HuH-7 (cell line): ENCODE data around the gene MAB21L3.
A peak's percentile ranks its signal among the peaks of the same experiment; 100 is the strongest.

Experiments
- DNase-seq: peaks from one replicate; pipeline ENCODE4 v3.0.0; 2011; ENCODE audit warnings: low spot score

Gene MAB21L3

GRCh38 chr1:116111524-116112021, 374 bp downstream of the MAB21L3 start:
- no peak for DNase-seq

- no peak for DNase-seq
These were observed 1.4 kb downstream of the MAB21L3 start for GRCh38 chr1:116112388-116113140.

GRCh38 chr1:116113615-116114014, 2.4 kb downstream of the MAB21L3 start:
- DNase-seq = no peak

- no peak for DNase-seq
These were observed 4.6 kb downstream of the MAB21L3 start for GRCh38 chr1:116115476-116116439.

- DNase-seq = no peak
These were observed 7.3 kb downstream of the MAB21L3 start for GRCh38 chr1:116118471-116118870.

DNA sequence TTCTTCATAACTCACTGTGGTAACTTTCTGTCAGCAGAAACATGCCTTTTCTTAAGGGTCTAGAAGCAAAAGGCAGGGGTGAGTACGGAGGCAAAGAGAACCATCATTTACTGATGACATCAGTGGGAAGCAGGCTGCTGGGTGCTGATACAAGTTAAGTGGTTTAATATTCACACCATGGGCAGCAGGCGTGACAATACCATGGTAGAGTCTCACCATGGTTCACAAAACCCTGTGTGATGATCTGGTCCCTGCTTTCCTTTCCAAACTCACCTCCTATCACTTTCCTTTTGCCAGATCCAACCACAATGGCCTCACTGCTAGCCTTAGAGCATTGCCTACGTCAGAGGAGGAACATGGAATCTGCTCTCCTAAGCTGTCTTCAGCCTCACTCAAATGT, 8.7 kb downstream of the MAB21L3 start:
- DNase-seq = no peak

GRCh38 chr1:116122955-116123757, 12.0 kb downstream of the MAB21L3 start:
- peak; percentile 41 for DNase-seq

DNA sequence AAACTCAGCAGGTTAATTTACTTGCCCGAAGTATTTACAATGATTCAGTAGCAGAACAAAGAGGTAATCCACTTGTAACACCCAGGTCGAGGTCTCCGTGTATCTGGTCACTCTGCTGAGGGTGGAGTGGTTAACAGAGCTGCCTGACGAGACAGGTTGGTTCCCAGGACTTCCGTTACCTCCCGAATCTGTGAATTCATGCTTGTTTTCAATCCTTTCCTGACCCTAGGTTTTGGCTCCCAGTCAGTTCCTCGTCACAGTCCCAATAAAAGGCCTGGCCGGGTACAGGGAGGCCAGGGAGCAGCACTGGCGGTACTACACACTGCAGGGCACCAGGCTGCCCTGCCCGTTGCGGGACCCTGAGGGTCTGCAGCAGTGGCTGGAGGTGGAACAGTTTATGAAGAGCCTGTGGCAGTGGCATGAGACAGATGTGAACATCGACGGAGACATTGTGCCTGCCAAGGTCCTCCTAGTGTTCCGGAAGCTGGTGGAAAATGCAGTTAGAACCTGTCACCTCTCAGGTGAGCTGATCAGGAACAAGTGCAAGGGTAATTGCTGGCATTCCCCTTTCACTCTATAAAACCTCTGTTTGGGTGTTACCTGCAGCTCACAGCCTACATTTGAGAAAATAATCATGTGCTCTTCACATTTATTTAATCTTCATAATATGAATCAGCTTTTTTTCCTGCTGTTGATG, 12.8 kb downstream of the MAB21L3 start:
- no peak for DNase-seq

DNA sequence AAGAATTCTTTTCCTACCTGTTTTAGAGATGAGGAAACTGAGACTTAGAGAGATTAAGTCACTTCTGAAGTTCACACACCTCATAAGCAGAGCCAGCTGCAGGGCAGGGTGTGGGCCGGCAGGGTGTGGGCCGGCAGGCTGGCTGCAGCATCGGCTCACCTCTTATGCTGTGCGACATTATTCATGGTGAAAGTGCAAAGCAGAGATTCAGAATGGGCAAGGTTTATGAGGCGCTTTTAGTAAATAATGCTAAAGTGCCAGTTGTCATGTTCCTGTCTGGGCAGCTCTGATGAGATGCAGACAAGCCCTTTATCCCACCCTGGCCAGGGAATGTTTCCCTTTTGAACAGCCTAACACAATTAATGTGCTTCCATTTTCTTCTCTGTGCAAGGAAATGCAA, 14.6 kb downstream of the MAB21L3 start:
- DNase-seq = no peak

GRCh38 chr1:116126281-116126680, 15.1 kb downstream of the MAB21L3 start:
- no peak for DNase-seq

GRCh38 chr1:116127123-116127847, 16.1 kb downstream of the MAB21L3 start:
- DNase-seq = no peak

- no peak for DNase-seq
These were observed 16.8 kb downstream of the MAB21L3 start for GRCh38 chr1:116127848-116128540.

DNA sequence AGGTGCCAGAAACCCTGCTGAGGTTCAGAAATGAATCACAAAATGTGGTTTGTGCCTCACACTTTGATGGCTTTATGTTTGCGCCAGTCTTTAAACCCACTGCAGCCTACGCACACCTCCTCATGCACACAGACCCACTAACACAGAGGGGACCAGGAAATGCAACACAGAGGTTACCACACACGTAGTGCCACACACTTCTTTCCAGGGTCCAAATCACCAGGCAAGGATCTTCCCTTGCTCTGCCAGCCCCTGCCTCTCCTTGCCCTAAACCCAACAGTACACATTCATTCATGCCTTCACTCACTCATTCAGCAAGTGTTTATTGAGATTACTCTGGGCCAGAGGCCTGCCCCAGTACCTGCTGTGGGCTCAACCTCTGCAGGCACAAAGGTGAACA, 17.5 kb downstream of the MAB21L3 start:
- DNase-seq = no peak

GRCh38 chr1:116129537-116129936, 18.3 kb downstream of the MAB21L3 start:
- no peak for DNase-seq

GRCh38 chr1:116130356-116130755, 19.2 kb downstream of the MAB21L3 start:
- no peak for DNase-seq

- no peak for DNase-seq
These were observed 20.0 kb downstream of the MAB21L3 start for GRCh38 chr1:116131170-116131569.

- DNase-seq = no peak
These were observed 20.8 kb downstream of the MAB21L3 start for GRCh38 chr1:116131866-116132605.

DNA sequence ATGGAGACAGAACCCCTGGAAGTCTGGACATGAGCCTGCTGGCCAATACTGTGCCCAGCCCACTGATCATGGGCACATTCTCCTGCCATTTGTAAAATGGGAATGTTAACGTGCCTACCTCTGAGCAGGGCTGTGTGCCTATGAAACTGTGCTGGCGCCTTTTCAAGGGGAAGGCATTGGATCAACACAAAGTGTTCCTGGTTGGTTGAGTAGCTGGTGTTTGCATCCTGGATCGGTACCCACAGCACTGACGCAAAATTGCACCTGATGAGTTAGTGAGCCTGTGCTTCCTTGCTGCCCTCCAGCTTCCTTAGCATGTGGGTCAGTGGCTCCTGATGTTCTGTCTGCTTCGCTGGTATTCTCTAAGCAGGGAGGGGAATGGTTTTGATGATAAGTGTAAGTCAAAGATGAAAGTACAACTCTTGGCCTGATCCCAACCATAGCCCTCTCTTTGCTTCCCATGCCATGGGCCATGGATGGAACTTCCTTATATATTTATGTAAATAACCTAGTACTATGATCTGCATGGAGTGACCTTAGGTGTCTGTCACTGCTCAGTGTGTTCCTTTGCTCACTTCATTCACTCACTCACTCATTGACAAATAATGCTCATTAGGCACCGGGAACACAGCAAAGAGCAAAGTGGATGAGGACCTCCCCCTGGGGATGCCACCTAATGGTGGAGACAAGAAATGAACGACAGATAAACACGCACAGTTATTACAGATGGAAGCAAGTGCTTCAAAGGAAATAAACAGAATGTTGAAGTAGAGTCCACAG, 22.7 kb downstream of the MAB21L3 start:
- DNase-seq = peak; percentile 41

DNA sequence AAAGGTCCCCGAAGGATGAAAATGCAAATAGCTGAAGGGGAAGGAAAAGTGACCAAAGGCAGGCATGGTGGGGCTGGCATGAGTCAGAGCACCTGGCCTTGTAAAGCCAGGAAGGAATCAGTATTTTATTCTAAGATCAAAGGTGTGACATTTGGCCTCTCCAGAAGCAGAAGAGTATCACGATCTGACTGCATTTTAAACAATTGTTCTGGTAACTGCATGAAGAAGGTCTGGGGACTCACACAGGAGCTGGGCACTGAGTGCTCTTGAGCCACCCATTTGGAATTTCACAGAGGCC, 23.2 kb downstream of the MAB21L3 start:
- DNase-seq = no peak
